GM21717 (cell line): ENCODE data around the gene MKI67.
"Not testable (repeated sequence)": the region's sequence is repeated elsewhere in the genome, so short reads cannot be mapped to it uniquely, and the experiment has no call there.

ENCODE experiments used
- ATAC-seq: cut with Tn5 transposase; IDR thresholded peaks from one replicate; pipeline ENCODE4 v1.9.1; 2021; ENCODE audit warnings: mild to moderate bottlenecking, moderate library complexity; ENCODE audit not compliant: unreplicated experiment

MKI67 gene

GRCh38 chr10:128125944-128126764 is at the start of gene MKI67:
Gene MKI67 (minus strand): TSS chr10:128126423. CDS start chr10:128125667, 756 bp downstream.
- peak; percentile 89 for ATAC-seq

- no peak for ATAC-seq
Measured at GRCh38 chr10:128174581-128175559, 48.6 kb upstream of the MKI67 start.

- no peak for ATAC-seq
Measured at GRCh38 chr10:128173386-128173785, 47.2 kb upstream of the MKI67 start.

GRCh38 chr10:128172756-128173155 is 46.5 kb upstream of the MKI67 start:
- ATAC-seq, result no peak

GRCh38 chr10:128169811-128170379 is 43.7 kb upstream of the MKI67 start:
- no peak for ATAC-seq

- ATAC-seq, result no peak
Measured at GRCh38 chr10:128167926-128168520, 41.8 kb upstream of the MKI67 start.

- ATAC-seq, result not testable (repeated sequence)
Measured at GRCh38 chr10:128167123-128167522, 40.9 kb upstream of the MKI67 start.

GRCh38 chr10:128166151-128166550 is 39.9 kb upstream of the MKI67 start:
- no peak for ATAC-seq

GRCh38 chr10:128165536-128165935 is 39.3 kb upstream of the MKI67 start:
- no peak for ATAC-seq

- no peak for ATAC-seq
Measured at GRCh38 chr10:128163701-128164100, 37.5 kb upstream of the MKI67 start.

GRCh38 chr10:128161031-128161430 is 34.8 kb upstream of the MKI67 start:
- ATAC-seq, result no peak

GRCh38 chr10:128160297-128160711 is 34.1 kb upstream of the MKI67 start:
- no peak for ATAC-seq

- ATAC-seq, result no peak
Measured at GRCh38 chr10:128158021-128158795, 32.0 kb upstream of the MKI67 start.

- ATAC-seq, result no peak
Measured at GRCh38 chr10:128156999-128157755, 31.0 kb upstream of the MKI67 start.

GRCh38 chr10:128152741-128153580 is 26.7 kb upstream of the MKI67 start:
- no peak for ATAC-seq

- no peak for ATAC-seq
Measured at GRCh38 chr10:128151031-128151430, 24.8 kb upstream of the MKI67 start.

- no peak for ATAC-seq
Measured at GRCh38 chr10:128150561-128150960, 24.3 kb upstream of the MKI67 start.

GRCh38 chr10:128150045-128150493 is 23.8 kb upstream of the MKI67 start:
- peak; percentile 91 for ATAC-seq
